Panc1 (cell line): Measurements from ENCODE around the gene KRT86. TPM values are rescaled to one million over a fixed set of nuclear protein-coding genes. Genes with fewer than 3 reads are reported as not detected.

Experiments
- ATAC-seq: fragments of 200-7000 bp; cut with Tn5 transposase; 2 replicates; pipeline ENCODE4 v1.9.1; 2020; ENCODE audit warnings: mild to moderate bottlenecking, moderate library complexity
- BruUV-seq: library from RNA; stranded (reverse); fragments of 400-500 nt; replicated peaks from 2 replicates; lab custom pipeline; 2021; lab: Mats Ljungman, UMichigan
- CTCF ChIA-PET: fragments of 300-600 bp; sonication (Branson Sonifier 250); formaldehyde crosslinking; loops from one replicate; lab custom pipeline; 2022; ENCODE audit warnings: antibody characterized with exemption; lab: Charles Lee
- POLR2A ChIA-PET: fragments of 300-600 bp; sonication (Branson Sonifier 250); formaldehyde crosslinking; loops from one replicate; lab custom pipeline; 2022; ENCODE audit warnings: antibody characterized with exemption; lab: Charles Lee
- DNase-seq: peaks from one replicate; pipeline ENCODE4 v3.0.0-alpha.2; 2010; ENCODE audit warnings: low read depth, low spot score
- H3K27ac ChIP-seq: 2 replicates; pipeline ENCODE4 v1.5.1; 2011; ENCODE audit warnings: mild to moderate bottlenecking, low read length, inconsistent platforms
- H3K27me3 ChIP-seq: fragments of 200-500 bp; sonication (Bioruptor generic); 2 replicates; pipeline ENCODE4 v1.6.0; 2014; ENCODE audit warnings: low read length, inconsistent platforms; ENCODE audit not compliant: control insufficient read depth, insufficient read depth
- H3K36me3 ChIP-seq: fragments of 200-500 bp; sonication (Bioruptor generic); 2 replicates; pipeline ENCODE4 v1.5.1; 2014; ENCODE audit warnings: inconsistent platforms, mild to moderate bottlenecking, low read length, moderate library complexity; ENCODE audit not compliant: control insufficient read depth, insufficient read depth
- H3K4me1 ChIP-seq: 2 replicates; pipeline ENCODE4 v1.5.1; 2011; ENCODE audit warnings: inconsistent platforms, mild to moderate bottlenecking, low read length, moderate library complexity; ENCODE audit not compliant: control insufficient read depth, insufficient read depth
- H3K4me3 ChIP-seq, 2 experiments: 2 replicates each; pipeline ENCODE4 v1.5.1; 2011 to 2012; ENCODE audit warnings: low read depth in 2 of 2, low read length in 2 of 2, mild to moderate bottlenecking in 2 of 2, inconsistent platforms in 1 of 2, moderate library complexity in 1 of 2
- H3K9me3 ChIP-seq: fragments of 200-500 bp; sonication (Bioruptor generic); 2 replicates; pipeline ENCODE4 v1.5.1; 2014; ENCODE audit warnings: low read depth, mild to moderate bottlenecking, inconsistent platforms, low read length, moderate library complexity; ENCODE audit not compliant: control insufficient read depth, insufficient read depth
- POLR2AphosphoS5 ChIP-seq: IDR thresholded peaks from 2 replicates; pipeline ENCODE4 v1.6.1; 2012; ENCODE audit warnings: mild to moderate bottlenecking, low read depth, low read length, moderate library complexity
- SIN3A ChIP-seq: IDR thresholded peaks from 2 replicates; pipeline ENCODE4 v1.6.1; 2012; ENCODE audit warnings: low read depth, mild to moderate bottlenecking, low read length, moderate library complexity, borderline replicate concordance; ENCODE audit not compliant: insufficient read depth
- TCF7L2 ChIP-seq: IDR thresholded peaks from 2 replicates; pipeline ENCODE4 v1.6.1; 2011; ENCODE audit warnings: mild to moderate bottlenecking, low read depth, low read length, inconsistent platforms
- in situ Hi-C: cut with HindIII; loops from 2 replicates; pipeline ENCODE4 v1.10.0; 2016; ENCODE audit warnings: low sequenced_read_pairs, low pct_unique_long_range_greater_than_20kb
- intact Hi-C: fragments of 100-400 bp; cut with micrococcal nuclease; formaldehyde crosslinking; loops from one replicate; pipeline ENCODE4 v1.10.0; 2022; ENCODE audit not compliant: unreplicated experiment
- total RNA-seq: library from RNA; stranded (reverse); gene quantifications from one replicate; pipeline ENCODE4 v1.2.1, GENCODE V29; 2021; ENCODE audit not compliant: unreplicated experiment
- TF ChIP-seq, protein P1 (sequence below): fragments of 450-650 bp; IDR thresholded peaks from 2 replicates; pipeline ENCODE4 v1.5.1; 2017; ENCODE audit warnings: mild to moderate bottlenecking
- TF ChIP-seq, protein P2 (sequence below), 2 experiments: IDR thresholded peaks; 2 replicates each; pipeline ENCODE4 v1.6.1; 2011 to 2012; ENCODE audit warnings: low read depth in 2 of 2, control low read depth in 1 of 2, low read length in 1 of 2, mild to moderate bottlenecking in 1 of 2, moderate library complexity in 1 of 2; ENCODE audit not compliant: insufficient read depth in 1 of 2

The KRT86 gene
- total RNA-seq, 1 experiment from 2014 or later: 1.1 TPM

DNA sequence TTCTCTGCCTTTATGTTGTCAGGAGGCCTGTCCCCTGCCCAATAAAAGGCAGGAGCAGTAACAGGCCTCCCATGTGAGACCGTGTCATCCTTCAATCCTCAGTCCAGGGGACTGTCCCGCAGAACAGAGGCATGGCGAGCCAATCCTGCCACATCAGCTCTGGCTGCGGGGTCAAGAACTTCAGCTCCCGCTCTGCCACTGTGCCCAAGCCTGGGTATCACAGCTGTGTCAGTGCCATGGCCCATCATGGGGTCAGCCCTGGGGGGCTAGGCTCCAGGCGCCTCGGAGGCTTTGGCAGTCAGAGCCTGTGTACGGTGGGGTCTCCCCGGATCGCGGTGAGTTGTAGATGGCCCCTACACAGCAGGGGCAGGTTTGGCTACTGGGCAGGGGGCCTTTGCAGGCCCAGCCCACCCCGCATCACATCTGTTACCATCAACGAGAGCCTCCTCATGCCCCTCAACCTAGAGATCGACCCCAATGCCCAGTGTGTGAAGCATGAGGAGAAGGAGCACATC, 66.7 kb downstream of the KRT86 start:
- no peak for ATAC-seq
- CTCF ChIA-PET: interaction anchor here (0.8 kb wide), 1 partner anchor 184 kb away, joined by 4 read pairs; no protein-coding TSS in a partner anchor
- intact Hi-C loops (no loop called here), in situ Hi-C loops (no loop called here)
- DNase-seq: no peak
- Histone ChIP-seq H3K36me3 (no peaks in the 10 kb centered on the region), H3K27ac (no peak overlapping the region), H3K27me3 (no peaks in the 10 kb centered on the region), H3K9me3 (peaks cover 3% of the 10 kb centered on the region; the same call in 1 of the 2 replicates), H3K4me3 (no peak overlapping the region), H3K4me1 (peaks cover 8% of the 10 kb centered on the region)
- TF ChIP-seq, protein P1, sequence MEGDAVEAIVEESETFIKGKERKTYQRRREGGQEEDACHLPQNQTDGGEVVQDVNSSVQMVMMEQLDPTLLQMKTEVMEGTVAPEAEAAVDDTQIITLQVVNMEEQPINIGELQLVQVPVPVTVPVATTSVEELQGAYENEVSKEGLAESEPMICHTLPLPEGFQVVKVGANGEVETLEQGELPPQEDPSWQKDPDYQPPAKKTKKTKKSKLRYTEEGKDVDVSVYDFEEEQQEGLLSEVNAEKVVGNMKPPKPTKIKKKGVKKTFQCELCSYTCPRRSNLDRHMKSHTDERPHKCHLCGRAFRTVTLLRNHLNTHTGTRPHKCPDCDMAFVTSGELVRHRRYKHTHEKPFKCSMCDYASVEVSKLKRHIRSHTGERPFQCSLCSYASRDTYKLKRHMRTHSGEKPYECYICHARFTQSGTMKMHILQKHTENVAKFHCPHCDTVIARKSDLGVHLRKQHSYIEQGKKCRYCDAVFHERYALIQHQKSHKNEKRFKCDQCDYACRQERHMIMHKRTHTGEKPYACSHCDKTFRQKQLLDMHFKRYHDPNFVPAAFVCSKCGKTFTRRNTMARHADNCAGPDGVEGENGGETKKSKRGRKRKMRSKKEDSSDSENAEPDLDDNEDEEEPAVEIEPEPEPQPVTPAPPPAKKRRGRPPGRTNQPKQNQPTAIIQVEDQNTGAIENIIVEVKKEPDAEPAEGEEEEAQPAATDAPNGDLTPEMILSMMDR: no peak
- TF ChIP-seq SIN3A (no peak), POLR2AphosphoS5 (no peak), TCF7L2 (no peak)
- TF ChIP-seq, protein P2, sequence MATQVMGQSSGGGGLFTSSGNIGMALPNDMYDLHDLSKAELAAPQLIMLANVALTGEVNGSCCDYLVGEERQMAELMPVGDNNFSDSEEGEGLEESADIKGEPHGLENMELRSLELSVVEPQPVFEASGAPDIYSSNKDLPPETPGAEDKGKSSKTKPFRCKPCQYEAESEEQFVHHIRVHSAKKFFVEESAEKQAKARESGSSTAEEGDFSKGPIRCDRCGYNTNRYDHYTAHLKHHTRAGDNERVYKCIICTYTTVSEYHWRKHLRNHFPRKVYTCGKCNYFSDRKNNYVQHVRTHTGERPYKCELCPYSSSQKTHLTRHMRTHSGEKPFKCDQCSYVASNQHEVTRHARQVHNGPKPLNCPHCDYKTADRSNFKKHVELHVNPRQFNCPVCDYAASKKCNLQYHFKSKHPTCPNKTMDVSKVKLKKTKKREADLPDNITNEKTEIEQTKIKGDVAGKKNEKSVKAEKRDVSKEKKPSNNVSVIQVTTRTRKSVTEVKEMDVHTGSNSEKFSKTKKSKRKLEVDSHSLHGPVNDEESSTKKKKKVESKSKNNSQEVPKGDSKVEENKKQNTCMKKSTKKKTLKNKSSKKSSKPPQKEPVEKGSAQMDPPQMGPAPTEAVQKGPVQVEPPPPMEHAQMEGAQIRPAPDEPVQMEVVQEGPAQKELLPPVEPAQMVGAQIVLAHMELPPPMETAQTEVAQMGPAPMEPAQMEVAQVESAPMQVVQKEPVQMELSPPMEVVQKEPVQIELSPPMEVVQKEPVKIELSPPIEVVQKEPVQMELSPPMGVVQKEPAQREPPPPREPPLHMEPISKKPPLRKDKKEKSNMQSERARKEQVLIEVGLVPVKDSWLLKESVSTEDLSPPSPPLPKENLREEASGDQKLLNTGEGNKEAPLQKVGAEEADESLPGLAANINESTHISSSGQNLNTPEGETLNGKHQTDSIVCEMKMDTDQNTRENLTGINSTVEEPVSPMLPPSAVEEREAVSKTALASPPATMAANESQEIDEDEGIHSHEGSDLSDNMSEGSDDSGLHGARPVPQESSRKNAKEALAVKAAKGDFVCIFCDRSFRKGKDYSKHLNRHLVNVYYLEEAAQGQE (IDR thresholded peaks at IDR 0.05; ENCODE audit: insufficient read depth in 1 of 2, low read depth in 2 of 2, low read length in 1 of 2): no peak
- BruUV-seq: no TSS peak
- POLR2A ChIA-PET: interaction anchor here (0.5 kb wide), 1 partner anchor 192 kb away, joined by 4 read pairs; no protein-coding TSS in a partner anchor

DNA sequence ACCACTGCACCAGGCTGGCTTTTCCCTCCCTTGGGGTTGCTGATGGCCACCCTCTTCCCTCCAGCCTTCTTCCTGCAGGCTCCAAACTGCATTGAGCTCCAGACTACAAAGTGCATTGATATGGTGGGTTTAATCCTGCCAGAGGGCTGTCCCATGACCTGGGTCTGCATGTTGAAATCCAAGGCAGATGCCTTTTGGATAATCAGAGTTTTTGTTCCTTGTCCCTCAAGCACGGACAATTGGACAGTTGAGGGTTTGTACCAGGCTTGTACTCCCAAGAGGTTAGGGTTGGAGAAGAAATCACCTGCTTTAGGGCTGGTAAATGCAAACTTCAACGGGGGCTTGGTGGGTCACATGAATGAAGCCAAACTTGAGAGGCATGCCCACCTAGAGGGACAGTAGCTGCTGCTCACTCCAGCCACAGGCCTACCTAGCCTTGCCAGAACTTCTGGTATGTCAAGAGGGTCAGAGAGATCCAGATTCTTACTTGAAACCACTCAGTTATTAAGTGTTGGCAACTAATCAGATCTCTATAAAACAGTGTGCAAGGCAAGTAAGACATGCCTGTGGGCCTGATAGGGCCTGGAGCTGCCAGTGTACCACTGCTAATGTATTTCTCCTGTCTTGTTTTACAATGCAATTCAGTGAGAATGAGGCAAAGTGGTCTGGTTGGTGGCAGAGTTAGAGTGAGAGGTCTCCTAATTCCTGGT, 68.5 kb downstream of the KRT86 start:
- TF ChIP-seq, protein P2 (IDR thresholded peaks at IDR 0.05; ENCODE audit: insufficient read depth in 1 of 2, low read depth in 2 of 2, low read length in 1 of 2): no peak
- TF ChIP-seq SIN3A: no peak
- TF ChIP-seq TCF7L2: no peak
- no peak for TF ChIP-seq POLR2AphosphoS5
- TF ChIP-seq, protein P1: no peak
- Histone ChIP-seq H3K4me3 (no peak overlapping the region), H3K27me3 (no peaks in the 10 kb centered on the region), H3K36me3 (no peaks in the 10 kb centered on the region), H3K4me1 (peaks cover 8% of the 10 kb centered on the region), H3K9me3 (peaks cover 3% of the 10 kb centered on the region; the same call in 1 of the 2 replicates), H3K27ac (no peak overlapping the region)
- BruUV-seq: no TSS peak
- ATAC-seq (no peak), DNase-seq (no peak)
- POLR2A ChIA-PET: no interaction called here
- in situ Hi-C loops (no loop called here), intact Hi-C loops (no loop called here)
- CTCF ChIA-PET: interaction anchor here (0.7 kb wide), 1 partner anchor 10 kb away, joined by 3 read pairs; no protein-coding TSS in a partner anchor
